D341Med (cell line): ENCODE data around the gene TRIM62.
"Not testable (repeated sequence)": the region's sequence is repeated elsewhere in the genome, so short reads cannot be mapped to it uniquely, and the experiment has no call there.

Experiments used
- DNase-seq: peaks from one replicate; pipeline ENCODE4 v3.0.0; 2012; ENCODE audit warnings: low spot score

The TRIM62 gene

GRCh38 chr1:33158366-33158765, 23.5 kb downstream of the TRIM62 start:
- DNase-seq: no peak

DNA sequence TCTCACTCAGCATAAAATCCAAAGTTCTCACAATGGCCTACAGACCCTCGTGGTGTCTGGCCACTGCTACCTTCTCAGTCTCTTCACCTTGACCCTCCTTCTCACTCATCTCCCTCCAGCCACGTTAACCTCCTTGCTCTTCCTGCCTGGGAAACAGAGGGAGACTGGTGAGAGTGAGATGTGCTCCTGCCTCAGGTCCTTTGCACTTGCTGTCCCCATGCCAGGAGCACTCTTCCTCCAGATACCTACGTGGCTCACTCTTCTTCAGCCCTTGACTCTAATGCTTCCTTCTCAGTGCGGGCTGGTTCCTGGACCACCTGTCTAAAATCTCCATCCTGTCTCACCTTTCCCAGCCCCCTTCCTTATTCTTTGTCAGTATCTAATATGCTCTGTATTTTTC, 24.7 kb downstream of the TRIM62 start:
- no peak for DNase-seq

- DNase-seq: no peak
Measured at GRCh38 chr1:33155877-33156538, 25.8 kb downstream of the TRIM62 start.

GRCh38 chr1:33153650-33154049, 28.2 kb downstream of the TRIM62 start:
- no peak for DNase-seq

GRCh38 chr1:33152685-33153432, 29.0 kb downstream of the TRIM62 start:
- DNase-seq: peak; percentile 93

- DNase-seq: peak; percentile 62
Measured at GRCh38 chr1:33151116-33151515, 30.7 kb downstream of the TRIM62 start.

GRCh38 chr1:33150522-33150921, 31.3 kb downstream of the TRIM62 start:
- DNase-seq: no peak

- DNase-seq: no peak
Measured at GRCh38 chr1:33149453-33150190, 32.2 kb downstream of the TRIM62 start.

DNA sequence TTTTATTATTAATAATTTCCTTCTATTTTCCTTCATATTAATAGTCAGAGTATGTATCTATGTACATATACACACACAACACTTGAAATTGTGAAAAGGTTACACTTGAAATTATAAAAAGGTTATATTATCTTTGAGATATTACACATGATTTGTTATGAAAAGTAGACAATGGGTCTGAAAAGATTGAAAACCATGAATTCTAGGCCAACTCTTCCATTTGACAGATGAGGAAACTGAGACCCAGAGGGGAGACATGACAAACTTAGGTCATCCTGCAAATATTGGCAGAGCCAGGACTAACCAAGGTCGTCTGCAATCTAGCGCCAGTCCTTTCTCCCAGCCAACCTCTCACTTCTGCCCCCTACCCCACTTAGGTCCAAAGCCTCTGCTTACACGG, 33.2 kb downstream of the TRIM62 start:
- DNase-seq: no peak

DNA sequence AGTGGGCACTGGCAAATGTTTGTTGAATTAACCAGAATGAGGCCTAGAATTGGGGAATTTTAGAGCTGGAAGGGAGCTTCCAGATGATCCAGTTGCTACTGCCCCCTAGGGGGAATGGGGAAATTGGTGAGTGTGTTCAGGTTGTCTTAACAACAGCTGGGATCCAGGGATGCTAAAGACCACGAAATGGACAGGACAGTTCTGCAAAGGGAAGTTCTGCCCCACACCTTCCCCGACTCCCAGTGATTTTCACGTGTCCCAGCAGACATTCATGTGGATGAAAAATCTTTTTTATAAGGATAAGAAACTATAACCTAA, 33.9 kb downstream of the TRIM62 start:
- DNase-seq: no peak

DNA sequence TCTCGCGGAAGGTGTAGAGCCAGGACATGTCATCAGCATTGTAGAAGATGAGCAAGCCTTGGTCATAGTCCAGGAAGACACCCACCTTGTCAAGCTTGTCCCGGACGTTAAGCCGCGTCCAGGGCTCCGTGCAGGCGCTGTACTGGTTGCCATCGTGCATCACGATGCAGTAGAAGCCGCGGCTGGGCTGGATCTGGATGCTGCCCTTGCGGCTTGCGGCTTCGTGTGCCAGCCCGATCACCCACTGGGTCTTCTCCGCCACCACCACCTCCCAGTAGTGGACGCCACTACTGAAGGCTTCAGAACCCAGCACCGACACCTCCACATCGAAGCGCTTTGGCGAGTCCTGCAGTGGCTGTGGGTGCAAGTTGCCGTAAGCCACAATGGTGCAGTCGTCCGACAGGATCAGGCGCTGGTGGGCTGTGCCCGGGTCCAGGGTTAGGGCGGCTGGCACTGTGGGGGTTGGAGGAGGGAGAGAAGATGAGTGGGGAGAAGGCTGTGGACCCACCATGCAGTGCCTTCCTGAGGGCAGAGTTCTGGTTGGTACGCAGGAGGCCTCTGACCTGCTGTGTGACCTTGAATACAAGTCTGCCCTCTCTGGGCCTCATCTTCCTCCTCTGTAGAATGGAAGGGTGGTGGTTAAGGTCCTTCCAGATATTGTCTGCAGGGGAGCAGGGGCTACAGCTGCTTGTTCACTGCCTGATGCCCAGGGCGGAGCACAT, 34.4 kb downstream of the TRIM62 start:
- DNase-seq: no peak

GRCh38 chr1:33146003-33146402, 35.8 kb downstream of the TRIM62 start:
- DNase-seq: no peak

DNA sequence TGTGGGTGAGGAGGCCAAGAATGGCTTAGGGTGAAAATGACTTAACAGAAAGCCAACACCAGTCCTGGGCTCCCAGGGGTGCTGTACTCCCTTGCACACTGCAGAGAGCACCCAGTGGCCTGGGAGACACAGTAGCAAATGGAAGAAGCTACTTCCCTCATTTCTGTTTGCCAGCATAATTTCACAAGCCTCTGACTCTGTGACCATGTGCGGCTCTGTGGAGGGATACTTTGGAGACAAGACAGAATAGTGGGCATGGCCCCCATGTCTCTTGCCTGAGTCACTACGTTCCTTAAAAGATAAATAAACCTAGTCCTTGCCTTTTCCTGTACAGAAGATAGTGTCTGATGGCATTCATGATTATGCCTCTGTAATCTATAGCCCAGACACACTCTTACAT, 38.1 kb downstream of the TRIM62 start:
- DNase-seq: no peak

GRCh38 chr1:33143176-33143575, 38.7 kb downstream of the TRIM62 start:
- no peak for DNase-seq

- DNase-seq: no peak
Measured at GRCh38 chr1:33142483-33143064, 39.3 kb downstream of the TRIM62 start.

- no peak for DNase-seq
Measured at GRCh38 chr1:33141781-33142180, 40.1 kb downstream of the TRIM62 start.

GRCh38 chr1:33141216-33141615, 40.6 kb downstream of the TRIM62 start:
- no peak for DNase-seq

DNA sequence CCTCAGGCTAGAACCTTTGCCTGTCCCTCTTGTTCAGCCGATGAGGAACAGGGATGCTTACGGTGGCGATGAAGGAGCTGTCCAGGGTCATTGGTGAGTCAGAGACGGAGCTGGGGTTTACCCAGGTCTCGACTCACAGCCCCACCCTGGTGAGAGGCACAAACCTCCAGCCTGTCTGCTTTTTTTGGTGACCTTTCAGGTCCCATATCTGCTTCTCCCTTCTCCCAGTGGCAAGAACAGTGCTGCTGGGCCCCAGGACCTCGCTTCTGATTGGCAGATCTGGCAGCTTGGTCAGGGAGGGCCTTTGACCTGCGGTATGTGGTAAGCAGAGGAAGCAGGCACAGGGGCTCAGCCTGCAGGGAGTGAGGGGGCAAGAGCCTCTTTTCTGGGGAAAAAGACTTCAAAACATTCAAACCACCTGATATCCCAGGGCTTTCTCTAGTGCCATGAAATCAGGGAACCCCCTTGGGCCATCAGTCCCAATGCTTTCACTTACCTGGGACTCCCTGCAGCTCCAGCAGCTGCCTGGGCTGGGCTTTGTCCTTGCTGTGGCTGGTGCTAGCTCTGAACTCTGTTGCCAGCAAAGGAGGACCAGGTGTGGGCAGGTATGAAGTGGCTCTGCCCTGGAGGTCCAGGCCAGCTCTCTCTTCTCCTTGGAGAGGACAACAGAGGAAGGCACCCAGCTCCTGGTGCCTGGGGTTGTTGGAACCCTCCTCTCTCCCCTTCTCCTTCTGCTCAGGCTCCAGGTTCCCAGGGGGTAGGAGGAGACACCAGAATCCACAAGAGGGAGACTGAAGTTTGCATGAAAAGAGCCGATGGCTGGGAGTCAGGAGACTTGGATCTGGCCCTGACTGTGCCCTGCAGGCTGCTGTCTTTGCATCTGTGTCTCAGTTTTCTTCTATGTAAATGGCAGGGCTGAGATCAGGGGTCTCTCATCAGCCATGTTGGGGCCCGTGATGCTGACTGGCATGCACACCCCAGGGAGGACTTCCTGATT, 41.4 kb downstream of the TRIM62 start:
- peak; percentile 72 for DNase-seq

GRCh38 chr1:33137800-33138199, 44.0 kb downstream of the TRIM62 start:
- DNase-seq: peak; percentile 76

GRCh38 chr1:33136041-33136440, 45.8 kb downstream of the TRIM62 start:
- not testable (repeated sequence) for DNase-seq
